ENCODE measurements around the gene EPHX1. TPM values are rescaled to one million over a fixed set of nuclear protein-coding genes. Genes with fewer than 3 reads are reported as not detected.

The EPHX1 gene
- total RNA-seq, 2 experiments from 2014 or later = 0.68 to 0.85 TPM

GRCh38 chr1:225871359-225872074 lies 61.6 kb downstream of the EPHX1 start:
- Mint-ChIP-seq H3K27me3 (no peaks in the 10 kb centered on the region), H3K36me3 (peaks cover 39% of the 10 kb centered on the region), H3K4me1 (peaks cover 38% of the 10 kb centered on the region), H3K9me3 (ENCODE audit: low read depth) (no peaks in the 10 kb centered on the region), H3K27ac (no peak overlapping the region), H3K4me3 (no peak overlapping the region)
- ATAC-seq (no peak), DNase-seq (no peak)
- CTCF ChIA-PET = interaction anchor here (0.7 to 2.1 kb wide), 5 partner anchors 8 to 93 kb away, joined by 3 to 9 read pairs (median 6); partner anchors contain the start of genes SRP9 and TMEM63A

DNA sequence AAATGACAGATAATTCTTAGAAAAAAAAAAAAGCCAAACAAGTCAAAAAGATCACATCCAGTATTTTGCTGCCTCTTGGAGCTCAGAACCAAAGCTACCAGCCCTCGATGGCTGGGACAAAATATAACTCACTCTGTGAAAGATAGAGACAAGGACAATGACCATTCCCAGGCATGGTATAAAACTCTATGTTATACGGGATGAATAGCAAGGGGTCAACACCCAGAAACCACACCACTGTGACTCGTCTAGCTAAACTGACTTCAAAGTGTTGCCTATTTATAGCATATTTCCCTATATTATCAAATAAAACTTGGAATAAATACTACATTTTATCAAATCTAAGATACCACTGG lies 62.1 kb downstream of the EPHX1 start:
- H3K27me3 Mint-ChIP-seq = no peaks in the 10 kb centered on the region
- peaks cover 33% of the 10 kb centered on the region for H3K4me1 Mint-ChIP-seq
- CTCF ChIA-PET = interaction anchor here (0.7 to 2.1 kb wide), 4 partner anchors 10 to 94 kb away, joined by 3 to 9 read pairs (median 6); partner anchors contain the start of genes SRP9 and TMEM63A
- peaks cover 40% of the 10 kb centered on the region for H3K36me3 Mint-ChIP-seq
- H3K4me3 Mint-ChIP-seq = no peak overlapping the region
- ATAC-seq (no peak), DNase-seq (no peak)
- no peak overlapping the region for H3K27ac Mint-ChIP-seq
- H3K9me3 Mint-ChIP-seq (ENCODE audit: low read depth) = no peaks in the 10 kb centered on the region

DNA sequence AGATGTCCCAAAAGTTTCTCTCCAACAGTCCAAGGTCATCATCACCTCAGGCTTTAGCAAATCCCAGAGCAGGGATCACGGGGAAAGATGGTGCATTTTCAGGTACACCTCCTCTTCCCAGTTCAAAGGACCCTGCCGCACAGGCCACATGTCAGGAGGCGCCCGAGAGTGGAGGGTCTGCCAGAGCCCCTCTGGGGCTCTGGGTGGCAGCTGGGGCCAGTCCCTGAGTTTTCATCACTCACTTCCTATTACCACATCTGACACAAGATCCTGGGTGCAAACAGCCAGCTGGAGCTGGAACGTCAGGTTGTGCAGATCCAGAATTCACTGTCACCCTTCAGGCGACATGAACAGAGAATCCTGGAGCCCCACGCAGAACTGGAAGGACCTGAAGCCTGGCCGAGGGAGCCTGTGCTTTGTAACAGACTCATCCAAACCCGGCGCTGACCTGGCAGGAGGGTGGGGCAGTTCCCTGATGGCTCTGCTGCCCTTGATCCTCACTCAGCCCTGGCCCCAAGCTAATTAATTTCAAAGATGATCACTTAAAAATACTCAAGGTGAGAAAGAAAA lies 63.4 kb downstream of the EPHX1 start:
- no peaks in the 10 kb centered on the region for H3K9me3 Mint-ChIP-seq (ENCODE audit: low read depth)
- no peak for ATAC-seq
- H3K27ac Mint-ChIP-seq = no peak overlapping the region
- H3K27me3 Mint-ChIP-seq = no peaks in the 10 kb centered on the region
- peaks cover 34% of the 10 kb centered on the region for H3K36me3 Mint-ChIP-seq
- H3K4me1 Mint-ChIP-seq = peaks cover 26% of the 10 kb centered on the region
- H3K4me3 Mint-ChIP-seq = no peak overlapping the region
- CTCF ChIA-PET = no interaction called here
- DNase-seq = no peak

GRCh38 chr1:225874431-225874830 lies 64.5 kb downstream of the EPHX1 start:
- CTCF ChIA-PET = no interaction called here
- DNase-seq (no peak), ATAC-seq (no peak)
- no peaks in the 10 kb centered on the region for H3K27me3 Mint-ChIP-seq
- H3K4me1 Mint-ChIP-seq = peaks cover 30% of the 10 kb centered on the region
- H3K4me3 Mint-ChIP-seq = no peak overlapping the region
- H3K36me3 Mint-ChIP-seq = peaks cover 28% of the 10 kb centered on the region
- H3K27ac Mint-ChIP-seq = no peak overlapping the region
- H3K9me3 Mint-ChIP-seq (ENCODE audit: low read depth) = no peaks in the 10 kb centered on the region

GRCh38 chr1:225875044-225875815 lies 65.3 kb downstream of the EPHX1 start:
- Mint-ChIP-seq H3K9me3 (ENCODE audit: low read depth) (no peaks in the 10 kb centered on the region), H3K4me3 (no peak overlapping the region), H3K4me1 (peaks cover 38% of the 10 kb centered on the region), H3K27ac (no peak overlapping the region), H3K36me3 (peaks cover 27% of the 10 kb centered on the region), H3K27me3 (no peaks in the 10 kb centered on the region)
- DNase-seq = no peak
- CTCF ChIA-PET = interaction anchor here (2.5 kb wide), 1 partner anchor 98 kb away, joined by 6 read pairs; the partner anchor contains the start of gene SRP9
- no peak for ATAC-seq

- Mint-ChIP-seq H3K27me3 (no peaks in the 10 kb centered on the region), H3K4me1 (peaks cover 46% of the 10 kb centered on the region), H3K9me3 (ENCODE audit: low read depth) (no peaks in the 10 kb centered on the region), H3K36me3 (peaks cover 17% of the 10 kb centered on the region), H3K27ac (no peak overlapping the region), H3K4me3 (no peak overlapping the region)
- ATAC-seq (no peak), DNase-seq (no peak)
- CTCF ChIA-PET = interaction anchor here (1.1 to 2.5 kb wide), 7 partner anchors 10 to 402 kb away, joined by 3 to 8 read pairs (median 5); partner anchors contain the start of genes LEFTY1 and SRP9
These were observed 67.1 kb downstream of the EPHX1 start for GRCh38 chr1:225876900-225877510.

GRCh38 chr1:225877580-225877979 lies 67.7 kb downstream of the EPHX1 start:
- H3K4me1 Mint-ChIP-seq = peaks cover 44% of the 10 kb centered on the region
- H3K27me3 Mint-ChIP-seq = no peaks in the 10 kb centered on the region
- peaks cover 17% of the 10 kb centered on the region for H3K36me3 Mint-ChIP-seq
- no peak for ATAC-seq
- CTCF ChIA-PET = interaction anchor here (0.9 to 2.5 kb wide), 9 partner anchors 11 to 402 kb away, joined by 3 to 8 read pairs (median 5); partner anchors contain the start of genes LEFTY1 and SRP9
- H3K4me3 Mint-ChIP-seq = no peak overlapping the region
- H3K27ac Mint-ChIP-seq = no peak overlapping the region
- DNase-seq = peak; percentile 50
- no peaks in the 10 kb centered on the region for H3K9me3 Mint-ChIP-seq (ENCODE audit: low read depth)

DNA sequence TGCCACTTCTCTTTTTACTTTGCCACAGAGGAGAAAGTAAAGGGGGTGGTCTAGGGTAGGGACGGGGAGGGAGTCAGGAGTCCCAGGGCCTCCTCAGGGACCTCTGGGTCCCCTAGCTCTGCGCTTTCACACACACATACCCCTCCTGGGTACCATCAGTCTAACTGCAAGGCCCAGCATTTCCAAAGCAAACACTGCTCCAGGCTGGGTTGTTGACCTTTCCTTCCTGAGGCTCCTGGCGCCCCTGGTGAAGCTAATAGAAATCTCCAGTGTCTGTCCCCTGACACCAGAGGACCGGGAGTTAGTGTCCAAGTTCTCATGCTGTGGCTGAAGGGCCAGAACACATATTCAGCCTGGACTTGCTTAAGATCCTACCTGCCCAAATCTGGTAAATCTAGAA lies 68.4 kb downstream of the EPHX1 start:
- Mint-ChIP-seq H3K36me3 (peaks cover 17% of the 10 kb centered on the region), H3K4me1 (peaks cover 47% of the 10 kb centered on the region), H3K27ac (no peak overlapping the region), H3K9me3 (ENCODE audit: low read depth) (no peaks in the 10 kb centered on the region), H3K27me3 (no peaks in the 10 kb centered on the region), H3K4me3 (no peak overlapping the region)
- CTCF ChIA-PET = interaction anchor here (0.7 to 2.4 kb wide), 7 partner anchors 19 to 403 kb away, joined by 3 to 7 read pairs (median 4); partner anchors contain the start of gene SRP9
- no peak for DNase-seq
- no peak for ATAC-seq

GRCh38 chr1:225879521-225880221 lies 69.7 kb downstream of the EPHX1 start:
- no peaks in the 10 kb centered on the region for H3K9me3 Mint-ChIP-seq (ENCODE audit: low read depth)
- H3K4me3 Mint-ChIP-seq = no peak overlapping the region
- no peak overlapping the region for H3K27ac Mint-ChIP-seq
- no peak for ATAC-seq
- H3K4me1 Mint-ChIP-seq = peaks cover 48% of the 10 kb centered on the region
- peaks cover 5% of the 10 kb centered on the region for H3K27me3 Mint-ChIP-seq
- DNase-seq = no peak
- peaks cover 13% of the 10 kb centered on the region for H3K36me3 Mint-ChIP-seq
- CTCF ChIA-PET = interaction anchor here (0.9 to 4.7 kb wide), 5 partner anchors 9 to 82 kb away, joined by 3 to 34 read pairs (median 6); partner anchors contain the start of gene PYCR2

DNA sequence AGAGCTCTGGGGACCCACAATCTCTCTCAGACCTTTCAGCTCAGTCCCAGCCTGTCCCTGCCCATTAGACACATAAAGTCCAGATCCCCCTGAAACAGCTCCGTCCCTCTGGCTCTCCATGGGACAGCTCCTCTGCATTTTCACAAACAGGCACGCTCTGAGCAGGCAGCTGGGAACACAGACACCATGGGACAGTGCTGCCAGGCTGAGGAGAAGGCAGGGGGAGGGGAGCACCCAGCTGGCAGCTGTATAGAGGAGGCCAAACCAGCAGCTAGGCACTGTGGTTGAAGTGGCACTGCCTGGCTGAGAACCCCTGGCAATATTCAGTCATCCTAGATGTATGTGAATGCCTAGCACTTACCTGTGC lies 70.3 kb downstream of the EPHX1 start:
- Mint-ChIP-seq H3K27me3 (peaks cover 5% of the 10 kb centered on the region), H3K4me3 (no peak overlapping the region), H3K36me3 (peaks cover 12% of the 10 kb centered on the region), H3K27ac (no peak overlapping the region), H3K9me3 (ENCODE audit: low read depth) (no peaks in the 10 kb centered on the region), H3K4me1 (peaks cover 47% of the 10 kb centered on the region)
- DNase-seq (no peak), ATAC-seq (no peak)
- CTCF ChIA-PET = interaction anchor here (0.9 to 4.7 kb wide), 7 partner anchors 9 to 102 kb away, joined by 3 to 34 read pairs (median 6); partner anchors contain the start of genes LEFTY1, PYCR2 and SRP9

DNA sequence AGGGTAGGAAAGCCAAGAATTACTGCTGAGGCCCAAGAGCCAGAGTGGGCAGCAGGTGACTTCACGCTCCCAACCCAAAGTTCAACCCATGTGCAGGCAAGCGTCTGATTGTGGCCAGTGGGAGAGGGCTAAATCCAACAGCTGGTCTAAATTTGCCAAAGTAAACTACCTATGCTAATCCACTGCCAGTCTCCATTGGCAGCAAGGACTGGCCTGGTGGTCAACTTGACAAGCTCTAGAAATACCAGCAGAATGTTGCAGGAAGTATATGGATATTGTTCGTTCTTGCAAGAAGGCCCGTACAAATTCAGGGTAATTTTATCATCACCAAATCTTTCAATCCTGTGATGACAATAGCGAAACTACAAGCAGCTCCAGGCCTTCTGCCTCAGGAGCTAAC lies 70.7 kb downstream of the EPHX1 start:
- ATAC-seq (no peak), DNase-seq (no peak)
- H3K4me3 Mint-ChIP-seq = peak overlapping the region; percentile 82
- peaks cover 8% of the 10 kb centered on the region for H3K36me3 Mint-ChIP-seq
- peaks cover 5% of the 10 kb centered on the region for H3K27me3 Mint-ChIP-seq
- peak overlapping the region; percentile 87 for H3K27ac Mint-ChIP-seq
- H3K4me1 Mint-ChIP-seq = peaks cover 43% of the 10 kb centered on the region
- CTCF ChIA-PET = interaction anchor here (1.3 to 4.7 kb wide), 8 partner anchors 8 to 406 kb away, joined by 3 to 34 read pairs (median 6); partner anchors contain the start of genes LEFTY1, PYCR2 and SRP9
- H3K9me3 Mint-ChIP-seq (ENCODE audit: low read depth) = no peaks in the 10 kb centered on the region

All from activated CD8-positive, alpha-beta memory T cell treated with anti-CD3 and anti-CD28 coated beads, Interleukin-2, amount 10 ng/mL, durations not matched to agents 7 days and 5 days (primary cell).